Measurements from ENCODE around the gene ZNF385C.
A peak's percentile ranks its signal among the peaks of the same experiment; 100 is the strongest.

Gene ZNF385C

DNA sequence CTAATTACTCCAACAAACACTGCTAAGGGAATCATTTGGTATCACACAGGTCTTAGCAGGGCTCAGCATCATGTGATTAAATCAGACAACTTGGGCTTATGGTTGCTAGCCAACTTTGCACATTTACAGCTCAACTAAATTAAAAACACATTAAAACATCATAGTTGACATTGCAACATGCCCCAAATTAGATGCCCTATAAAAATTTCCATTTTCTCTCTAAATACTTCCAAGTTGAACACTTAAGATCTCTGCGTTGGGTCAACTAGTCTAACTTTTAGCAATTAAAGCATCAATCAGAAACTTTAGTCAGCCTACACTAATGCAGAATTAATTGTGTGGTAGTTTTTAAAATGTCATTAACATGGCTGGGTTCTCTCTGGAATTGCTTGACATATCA is 93.1 kb downstream of the ZNF385C start:
- Histone ChIP-seq H3K27ac (ENCODE audit: low read depth, low read length) (no peak overlapping the region), H2AFZ (ENCODE audit: low read length, unreplicated experiment) (no peak overlapping the region), H3K79me2 (ENCODE audit: control insufficient read depth, insufficient read depth, low read length, unreplicated experiment) (peaks cover 91% of the 10 kb centered on the region), H3K4me1 (ENCODE audit: control insufficient read depth, insufficient read depth, low read length, unreplicated experiment) (peaks cover 43% of the 10 kb centered on the region), H3K27me3 (ENCODE audit: insufficient read depth, low read length) (no peaks in the 10 kb centered on the region), H3K36me3 (ENCODE audit: insufficient read depth, low read length) (peaks cover 14% of the 10 kb centered on the region; the same call in 1 of the 2 replicates), H3K4me3 (ENCODE audit: low read depth, low read length) (no peak overlapping the region)

DNA sequence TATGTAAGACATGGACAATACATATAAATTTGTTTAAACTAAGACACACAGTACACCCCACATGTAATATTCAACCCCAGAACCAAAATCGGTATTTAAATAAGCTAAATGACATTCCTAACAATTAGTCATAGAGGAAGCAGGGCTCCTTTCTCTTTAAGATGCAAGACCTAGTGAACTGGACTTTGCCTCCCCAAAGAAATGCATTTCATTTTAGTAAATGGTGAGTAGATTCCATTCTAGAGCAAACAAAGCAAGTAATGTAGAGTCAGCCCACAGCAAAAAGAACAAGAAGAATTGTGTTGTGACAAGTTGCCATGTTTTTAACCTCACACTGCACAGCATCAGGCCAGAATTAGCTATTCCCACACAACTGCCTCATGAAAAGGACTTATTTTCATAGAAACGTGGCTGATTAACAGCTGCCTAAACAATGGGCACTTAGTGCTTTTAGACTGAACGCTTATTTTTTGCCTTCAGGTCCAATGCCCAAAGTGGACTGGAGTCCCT is 95.4 kb downstream of the ZNF385C start:
- Histone ChIP-seq H3K27ac (ENCODE audit: low read depth, low read length) (peak overlapping the region; percentile 9; the same call in 1 of the 2 replicates), H3K79me2 (ENCODE audit: control insufficient read depth, insufficient read depth, low read length, unreplicated experiment) (peaks cover 76% of the 10 kb centered on the region), H3K36me3 (ENCODE audit: insufficient read depth, low read length) (peaks cover 17% of the 10 kb centered on the region; the same call in 1 of the 2 replicates), H2AFZ (ENCODE audit: low read length, unreplicated experiment) (no peak overlapping the region), H3K4me1 (ENCODE audit: control insufficient read depth, insufficient read depth, low read length, unreplicated experiment) (peaks cover 32% of the 10 kb centered on the region), H3K4me3 (ENCODE audit: low read depth, low read length) (peak overlapping the region; percentile 15; the same call in 1 of the 2 replicates), H3K27me3 (ENCODE audit: insufficient read depth, low read length) (no peaks in the 10 kb centered on the region)

DNA sequence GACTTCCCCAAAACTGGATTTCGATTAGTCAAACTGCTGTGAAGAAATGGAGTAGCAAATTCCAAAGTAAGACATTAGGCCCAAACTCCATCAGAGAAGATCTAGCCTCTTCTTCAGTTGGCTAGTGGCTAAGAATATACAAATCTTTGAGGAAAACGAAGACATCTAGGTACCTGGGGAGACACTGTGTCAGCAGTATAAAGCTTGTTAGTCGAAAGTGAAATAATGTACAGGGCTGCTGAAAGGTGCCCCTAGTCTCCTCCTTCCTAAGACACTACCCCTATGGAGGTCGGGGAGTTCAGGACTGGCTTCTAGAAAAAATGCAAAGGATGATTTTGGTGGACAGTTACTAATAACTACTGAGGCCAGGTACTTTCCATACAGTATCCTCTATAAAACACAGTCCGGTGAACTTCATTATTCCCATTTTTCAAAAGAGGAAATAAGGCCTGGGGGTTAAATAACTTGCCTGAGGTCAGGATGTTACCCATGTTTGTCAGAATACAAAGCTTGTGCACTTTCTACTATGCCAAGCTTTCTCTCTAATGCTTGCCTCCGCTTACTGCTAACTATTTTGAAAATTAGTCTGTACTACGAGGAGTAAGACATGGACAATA is 96.0 kb downstream of the ZNF385C start:
- Histone ChIP-seq H3K79me2 (ENCODE audit: control insufficient read depth, insufficient read depth, low read length, unreplicated experiment) (peaks cover 74% of the 10 kb centered on the region), H3K36me3 (ENCODE audit: insufficient read depth, low read length) (peaks cover 21% of the 10 kb centered on the region; the same call in 1 of the 2 replicates), H3K4me3 (ENCODE audit: low read depth, low read length) (no peak overlapping the region), H3K27me3 (ENCODE audit: insufficient read depth, low read length) (no peaks in the 10 kb centered on the region), H3K27ac (ENCODE audit: low read depth, low read length) (no peak overlapping the region), H2AFZ (ENCODE audit: low read length, unreplicated experiment) (no peak overlapping the region), H3K4me1 (ENCODE audit: control insufficient read depth, insufficient read depth, low read length, unreplicated experiment) (peaks cover 37% of the 10 kb centered on the region)

DNA sequence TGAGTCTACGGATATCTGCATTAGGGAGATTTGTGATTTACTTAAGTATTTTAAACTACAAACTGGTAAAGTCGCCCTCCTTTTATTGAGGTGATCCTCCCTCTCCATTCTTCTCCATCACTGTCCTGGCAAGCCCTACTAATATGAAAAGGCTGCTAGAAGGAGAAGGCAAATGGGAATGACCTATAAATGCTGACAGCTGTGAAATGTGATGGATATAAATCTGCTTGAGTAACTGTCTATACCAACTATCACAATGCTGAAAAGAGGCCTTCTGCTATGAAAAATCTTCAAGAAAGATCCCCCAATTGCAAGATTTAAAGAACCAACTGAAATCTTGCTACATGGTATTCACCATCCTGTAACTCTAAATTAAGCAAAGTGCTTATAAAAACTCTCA is 96.5 kb downstream of the ZNF385C start:
- H3K36me3 ChIP-seq (ENCODE audit: insufficient read depth, low read length): peaks cover 27% of the 10 kb centered on the region
- no peak overlapping the region for H2AFZ ChIP-seq (ENCODE audit: low read length, unreplicated experiment)
- no peak overlapping the region for H3K27ac ChIP-seq (ENCODE audit: low read depth, low read length)
- H3K4me1 ChIP-seq (ENCODE audit: control insufficient read depth, insufficient read depth, low read length, unreplicated experiment): peaks cover 39% of the 10 kb centered on the region
- H3K79me2 ChIP-seq (ENCODE audit: control insufficient read depth, insufficient read depth, low read length, unreplicated experiment): peaks cover 70% of the 10 kb centered on the region
- no peak overlapping the region for H3K4me3 ChIP-seq (ENCODE audit: low read depth, low read length)
- no peaks in the 10 kb centered on the region for H3K27me3 ChIP-seq (ENCODE audit: insufficient read depth, low read length)

DNA sequence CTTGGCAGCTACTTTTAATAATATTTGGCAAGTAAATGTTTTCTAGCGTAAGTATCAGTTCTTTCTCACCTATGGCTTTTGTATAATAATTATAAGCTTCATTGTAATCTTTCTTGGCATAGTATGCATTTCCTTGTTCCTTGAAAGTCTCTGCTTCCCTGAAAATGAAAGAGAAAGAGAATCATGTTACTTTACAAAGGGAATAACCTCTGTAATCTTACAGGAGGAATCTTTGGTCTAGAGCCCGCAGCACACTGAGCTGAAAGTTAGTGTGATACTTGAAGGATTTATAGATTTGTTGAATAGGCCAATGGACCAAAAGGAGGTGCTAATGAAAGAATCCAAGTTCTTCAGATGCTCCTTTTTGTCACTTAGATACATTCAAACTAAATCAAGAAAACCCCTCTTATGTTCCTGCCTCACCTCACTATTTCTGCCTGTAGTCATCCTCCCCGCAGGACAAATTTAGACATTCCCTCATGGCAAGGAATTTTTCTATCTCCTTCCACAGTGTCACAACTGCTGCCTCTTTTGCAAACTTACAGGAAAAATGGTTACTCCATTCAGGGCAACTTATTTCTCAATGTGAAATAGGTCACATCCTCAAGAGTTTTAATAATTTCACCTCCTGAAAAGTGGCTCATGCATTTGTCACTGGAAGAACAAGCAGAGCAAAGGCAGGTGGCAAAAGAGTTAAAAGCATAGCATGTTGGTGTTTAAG is 97.7 kb downstream of the ZNF385C start:
- Histone ChIP-seq H3K27me3 (ENCODE audit: insufficient read depth, low read length) (no peaks in the 10 kb centered on the region), H3K4me1 (ENCODE audit: control insufficient read depth, insufficient read depth, low read length, unreplicated experiment) (peaks cover 48% of the 10 kb centered on the region), H3K27ac (ENCODE audit: low read depth, low read length) (no peak overlapping the region; the same call in 1 of the 2 replicates), H3K4me3 (ENCODE audit: low read depth, low read length) (no peak overlapping the region), H3K36me3 (ENCODE audit: insufficient read depth, low read length) (peaks cover 34% of the 10 kb centered on the region), H3K79me2 (ENCODE audit: control insufficient read depth, insufficient read depth, low read length, unreplicated experiment) (peaks cover 64% of the 10 kb centered on the region), H2AFZ (ENCODE audit: low read length, unreplicated experiment) (no peak overlapping the region)

DNA sequence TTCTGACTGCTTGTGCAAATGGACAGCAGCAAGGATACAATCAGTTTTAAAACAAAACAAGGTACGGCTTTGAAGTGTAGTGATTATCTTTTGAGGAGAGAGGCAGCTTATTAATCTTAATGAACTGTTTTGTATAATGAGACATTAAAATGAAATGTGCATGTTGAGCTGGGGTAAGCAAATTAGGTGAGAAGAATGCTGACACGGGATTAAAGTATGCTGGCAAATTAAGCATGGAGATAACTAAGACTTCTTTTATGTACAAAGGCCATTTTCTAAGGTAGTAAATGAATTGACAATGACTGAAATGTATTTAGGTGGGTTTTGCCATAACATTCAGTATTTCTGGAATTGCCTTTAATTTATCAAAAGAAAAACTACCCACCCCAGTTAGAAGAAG is 99.8 kb downstream of the ZNF385C start:
- Histone ChIP-seq H3K4me1 (ENCODE audit: control insufficient read depth, insufficient read depth, low read length, unreplicated experiment) (peaks cover 36% of the 10 kb centered on the region), H3K4me3 (ENCODE audit: low read depth, low read length) (no peak overlapping the region), H3K27me3 (ENCODE audit: insufficient read depth, low read length) (no peaks in the 10 kb centered on the region), H2AFZ (ENCODE audit: low read length, unreplicated experiment) (no peak overlapping the region), H3K27ac (ENCODE audit: low read depth, low read length) (no peak overlapping the region), H3K36me3 (ENCODE audit: insufficient read depth, low read length) (peaks cover 47% of the 10 kb centered on the region), H3K79me2 (ENCODE audit: control insufficient read depth, insufficient read depth, low read length, unreplicated experiment) (peaks cover 50% of the 10 kb centered on the region)

DNA sequence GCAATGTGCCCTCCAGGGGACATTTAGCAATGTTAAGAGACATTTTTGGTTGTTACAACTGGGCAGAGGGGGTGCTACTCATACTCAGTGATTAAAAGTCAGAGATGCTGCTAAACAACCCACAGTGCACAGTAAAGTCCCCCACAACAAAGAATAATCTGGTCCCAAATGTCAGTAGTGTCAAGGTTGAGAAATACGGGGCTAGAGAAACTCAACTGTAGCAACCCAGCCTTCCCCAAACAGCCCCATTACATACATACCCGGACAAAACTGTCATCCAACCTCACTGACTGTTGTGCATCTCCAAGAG is 101.5 kb downstream of the ZNF385C start:
- Histone ChIP-seq H3K4me1 (ENCODE audit: control insufficient read depth, insufficient read depth, low read length, unreplicated experiment) (peaks cover 29% of the 10 kb centered on the region), H3K36me3 (ENCODE audit: insufficient read depth, low read length) (peaks cover 52% of the 10 kb centered on the region), H3K4me3 (ENCODE audit: low read depth, low read length) (no peak overlapping the region), H3K27ac (ENCODE audit: low read depth, low read length) (peak overlapping the region; percentile 65), H3K27me3 (ENCODE audit: insufficient read depth, low read length) (no peaks in the 10 kb centered on the region), H3K79me2 (ENCODE audit: control insufficient read depth, insufficient read depth, low read length, unreplicated experiment) (peaks cover 40% of the 10 kb centered on the region), H2AFZ (ENCODE audit: low read length, unreplicated experiment) (no peak overlapping the region)

DNA sequence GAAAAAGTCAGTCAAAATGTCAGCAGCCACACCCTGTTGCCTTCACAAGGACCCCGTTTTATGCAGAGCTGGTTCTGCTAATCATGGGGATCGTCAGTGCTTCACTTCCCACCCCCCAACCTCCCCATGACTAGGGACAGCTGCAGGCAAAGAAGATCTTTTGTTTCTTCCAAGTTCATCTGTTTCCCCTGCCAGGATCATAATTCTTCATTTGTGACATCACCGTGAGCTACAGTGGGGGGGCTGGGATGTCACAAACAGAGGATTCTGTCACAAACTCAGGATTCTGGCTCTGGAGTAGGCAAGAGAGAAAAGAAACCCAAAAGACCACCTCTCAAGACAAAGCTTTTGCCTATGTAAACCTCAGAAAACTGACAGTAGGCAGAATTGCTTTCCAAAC is 105.7 kb downstream of the ZNF385C start:
- Histone ChIP-seq H3K27me3 (ENCODE audit: insufficient read depth, low read length) (no peaks in the 10 kb centered on the region), H3K4me1 (ENCODE audit: control insufficient read depth, insufficient read depth, low read length, unreplicated experiment) (peaks cover 22% of the 10 kb centered on the region), H3K79me2 (ENCODE audit: control insufficient read depth, insufficient read depth, low read length, unreplicated experiment) (peaks cover 23% of the 10 kb centered on the region), H2AFZ (ENCODE audit: low read length, unreplicated experiment) (no peak overlapping the region), H3K4me3 (ENCODE audit: low read depth, low read length) (no peak overlapping the region), H3K27ac (ENCODE audit: low read depth, low read length) (no peak overlapping the region), H3K36me3 (ENCODE audit: insufficient read depth, low read length) (peaks cover 67% of the 10 kb centered on the region)

DNA sequence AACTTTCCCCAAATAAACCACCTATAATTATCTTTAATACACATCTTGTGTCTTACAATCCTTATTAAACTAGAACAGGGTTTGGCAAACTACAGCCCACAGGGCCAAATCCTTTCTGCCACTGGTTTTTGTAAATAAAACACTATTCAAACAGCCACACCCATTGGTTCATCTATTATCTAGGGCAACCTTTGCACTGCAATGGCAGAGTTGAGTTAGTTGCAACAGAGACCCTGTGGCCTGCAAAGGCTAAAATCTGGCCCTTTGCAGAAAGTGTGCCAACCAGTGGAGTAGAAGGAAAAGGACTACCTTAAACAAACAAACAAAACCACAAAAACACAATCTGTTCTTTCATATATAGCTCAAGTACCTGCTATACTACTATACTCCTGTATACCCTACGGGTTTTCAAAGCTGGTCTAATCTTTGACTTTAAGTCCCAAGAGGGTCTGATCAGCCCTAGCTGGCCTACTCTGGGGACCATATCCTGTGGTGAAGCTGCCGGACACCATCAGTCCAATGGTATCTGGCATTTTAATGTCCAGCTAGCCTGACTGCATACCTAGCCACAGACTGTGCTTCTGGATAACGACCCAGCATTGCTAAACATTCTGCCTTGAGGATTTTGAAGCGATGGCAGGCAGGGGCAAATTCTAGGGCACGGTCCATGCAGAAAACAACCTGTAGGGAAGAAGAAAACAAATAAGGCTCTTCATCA is 108.4 kb downstream of the ZNF385C start:
- Histone ChIP-seq H3K27me3 (ENCODE audit: insufficient read depth, low read length) (no peaks in the 10 kb centered on the region), H3K4me3 (ENCODE audit: low read depth, low read length) (no peak overlapping the region), H3K4me1 (ENCODE audit: control insufficient read depth, insufficient read depth, low read length, unreplicated experiment) (peaks cover 5% of the 10 kb centered on the region), H3K27ac (ENCODE audit: low read depth, low read length) (no peak overlapping the region), H2AFZ (ENCODE audit: low read length, unreplicated experiment) (no peak overlapping the region), H3K36me3 (ENCODE audit: insufficient read depth, low read length) (peaks cover 63% of the 10 kb centered on the region), H3K79me2 (ENCODE audit: control insufficient read depth, insufficient read depth, low read length, unreplicated experiment) (peaks cover 12% of the 10 kb centered on the region)

DNA sequence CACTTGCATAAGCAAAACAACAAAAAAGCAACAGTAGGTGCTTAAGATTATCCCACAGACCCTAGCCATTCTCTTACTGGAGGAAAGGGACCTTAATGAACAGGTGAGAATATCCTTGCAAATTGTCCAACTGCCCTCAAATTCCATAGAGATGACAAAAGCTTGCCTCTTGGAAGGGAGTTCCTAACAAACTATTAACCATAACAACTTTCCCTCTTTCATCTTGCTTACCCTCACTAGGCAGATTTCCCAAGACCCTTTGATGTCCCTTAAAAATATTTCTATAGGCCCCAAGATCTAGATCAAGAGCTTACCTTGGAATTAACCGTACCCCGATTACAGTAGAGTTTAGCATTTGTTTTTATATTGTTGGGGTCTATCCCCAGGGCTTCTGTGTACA is 109.9 kb downstream of the ZNF385C start:
- Histone ChIP-seq H2AFZ (ENCODE audit: low read length, unreplicated experiment) (no peak overlapping the region), H3K4me3 (ENCODE audit: low read depth, low read length) (no peak overlapping the region), H3K4me1 (ENCODE audit: control insufficient read depth, insufficient read depth, low read length, unreplicated experiment) (peaks cover 5% of the 10 kb centered on the region), H3K27me3 (ENCODE audit: insufficient read depth, low read length) (no peaks in the 10 kb centered on the region), H3K27ac (ENCODE audit: low read depth, low read length) (no peak overlapping the region), H3K36me3 (ENCODE audit: insufficient read depth, low read length) (peaks cover 64% of the 10 kb centered on the region), H3K79me2 (ENCODE audit: control insufficient read depth, insufficient read depth, low read length, unreplicated experiment) (peaks cover 10% of the 10 kb centered on the region)

All from ACC112 (cell line).